B cell (primary cell): ENCODE results near the gene SNCAIP.

ENCODE experiments used
- EZH2 ChIP-seq: IDR thresholded peaks from 2 replicates; pipeline ENCODE4 v1.6.1; 2012; ENCODE audit warnings: borderline replicate concordance, low read depth, mild to moderate bottlenecking, moderate library complexity, low read length; ENCODE audit not compliant: insufficient read depth, poor library complexity, severe bottlenecking
- TF ChIP-seq, protein P1 (sequence below): fragments of 200-600 bp; IDR thresholded peaks from one replicate; pipeline ENCODE4 v1.8.0; 2022; ENCODE audit warnings: antibody characterized with exemption, mild to moderate bottlenecking

- TF ChIP-seq, protein P1, sequence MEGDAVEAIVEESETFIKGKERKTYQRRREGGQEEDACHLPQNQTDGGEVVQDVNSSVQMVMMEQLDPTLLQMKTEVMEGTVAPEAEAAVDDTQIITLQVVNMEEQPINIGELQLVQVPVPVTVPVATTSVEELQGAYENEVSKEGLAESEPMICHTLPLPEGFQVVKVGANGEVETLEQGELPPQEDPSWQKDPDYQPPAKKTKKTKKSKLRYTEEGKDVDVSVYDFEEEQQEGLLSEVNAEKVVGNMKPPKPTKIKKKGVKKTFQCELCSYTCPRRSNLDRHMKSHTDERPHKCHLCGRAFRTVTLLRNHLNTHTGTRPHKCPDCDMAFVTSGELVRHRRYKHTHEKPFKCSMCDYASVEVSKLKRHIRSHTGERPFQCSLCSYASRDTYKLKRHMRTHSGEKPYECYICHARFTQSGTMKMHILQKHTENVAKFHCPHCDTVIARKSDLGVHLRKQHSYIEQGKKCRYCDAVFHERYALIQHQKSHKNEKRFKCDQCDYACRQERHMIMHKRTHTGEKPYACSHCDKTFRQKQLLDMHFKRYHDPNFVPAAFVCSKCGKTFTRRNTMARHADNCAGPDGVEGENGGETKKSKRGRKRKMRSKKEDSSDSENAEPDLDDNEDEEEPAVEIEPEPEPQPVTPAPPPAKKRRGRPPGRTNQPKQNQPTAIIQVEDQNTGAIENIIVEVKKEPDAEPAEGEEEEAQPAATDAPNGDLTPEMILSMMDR: no peak
- TF ChIP-seq EZH2: no peak
These were observed 117.7 kb downstream of the SNCAIP start for GRCh38 chr5:122429545-122430318.
